ENCODE data around the gene SLC49A4. TPM values are rescaled to one million over a fixed set of nuclear protein-coding genes. Genes with fewer than 3 reads are reported as not detected.

Gene SLC49A4
- polyA plus RNA-seq, 4 donors = 8.5 to 17.7 (median 14.8) TPM

DNA sequence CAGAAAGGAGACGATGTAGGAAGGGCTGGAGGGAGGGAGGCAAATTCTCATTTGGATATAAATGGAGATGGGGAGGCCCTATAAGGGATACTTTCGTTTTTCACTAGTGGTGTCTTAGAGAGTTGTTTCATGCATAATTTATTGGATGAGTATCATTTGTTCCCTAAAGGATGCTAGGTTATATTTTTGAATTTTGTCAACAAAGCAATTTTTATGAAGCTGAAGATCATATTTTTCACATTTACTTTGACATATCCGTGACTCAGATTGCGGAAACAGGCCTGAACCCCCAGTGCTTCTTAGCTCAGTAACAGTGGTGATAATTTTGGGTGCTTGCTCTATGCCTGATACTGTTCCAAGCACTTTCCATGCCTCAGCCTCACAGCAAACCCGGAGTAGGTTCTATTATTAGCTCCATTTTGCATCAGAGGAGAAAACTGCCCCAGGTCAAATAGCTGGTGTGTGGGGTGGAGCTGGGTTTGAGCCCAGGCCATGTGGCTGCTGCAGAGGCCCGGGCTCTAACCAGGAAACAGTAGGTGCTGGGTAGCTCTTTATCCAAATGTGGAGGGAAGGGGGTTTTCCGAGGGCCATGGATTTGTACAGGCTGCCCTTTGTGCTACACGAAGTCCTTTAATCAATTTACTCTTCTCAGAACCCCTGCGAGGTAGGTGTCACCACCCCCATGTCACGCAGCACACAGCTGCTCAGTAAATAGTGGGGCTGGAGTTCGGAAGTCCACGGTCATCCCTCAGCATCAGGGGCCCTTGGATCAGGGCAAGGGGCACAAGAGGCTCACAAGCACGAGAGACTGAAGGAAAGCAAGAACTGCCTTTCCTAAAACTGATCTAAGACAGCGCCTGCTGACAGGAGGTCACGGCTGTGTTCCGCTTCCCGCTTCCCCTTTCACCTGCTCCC is 99.1 kb downstream of the SLC49A4 start:
- DNase-seq (ENCODE audit: low read depth in 4 of 4, low spot score in 3 of 4) = no peak

DNA sequence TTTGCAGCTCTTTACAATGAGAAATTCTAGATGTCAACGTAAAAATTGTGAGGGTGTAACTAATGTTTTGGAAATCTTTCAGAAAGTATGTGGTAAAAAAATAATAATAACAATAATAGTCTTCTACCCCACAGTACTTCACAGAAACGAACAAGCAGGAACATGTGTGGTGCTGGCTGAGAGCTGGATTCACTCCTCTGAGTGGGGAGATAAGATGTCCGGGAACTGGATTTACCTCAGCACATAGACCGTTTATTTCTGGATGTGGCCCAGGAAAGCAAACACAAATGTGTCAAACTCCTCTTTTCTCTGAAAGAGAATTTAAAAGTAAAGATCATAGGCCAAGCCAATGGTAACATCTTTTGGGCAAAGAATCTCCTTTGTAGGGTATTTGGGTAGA is 103.4 kb downstream of the SLC49A4 start:
- no peak for DNase-seq (ENCODE audit: low read depth in 4 of 4, low spot score in 3 of 4)

DNA sequence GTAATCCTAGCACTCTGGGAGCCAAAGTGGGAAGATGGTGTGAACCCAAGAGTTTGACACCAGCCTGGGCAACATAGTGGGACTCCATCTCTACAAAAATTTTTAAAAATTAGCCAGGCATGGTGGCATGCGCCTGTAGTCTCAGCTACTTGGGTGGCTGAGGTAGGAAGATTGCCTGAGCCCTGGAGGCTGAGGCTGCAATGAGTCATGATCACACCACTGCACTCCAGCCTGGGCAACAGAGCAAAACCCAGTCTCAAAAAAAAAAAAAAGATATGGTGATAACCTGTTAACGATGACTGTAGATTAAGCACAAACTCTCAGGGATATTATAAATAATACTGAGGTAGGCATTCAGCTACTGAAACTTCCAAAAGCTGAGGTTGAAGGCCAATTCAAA is 107.5 kb downstream of the SLC49A4 start:
- DNase-seq (ENCODE audit: low read depth in 4 of 4, low spot score in 3 of 4) = no peak

DNA sequence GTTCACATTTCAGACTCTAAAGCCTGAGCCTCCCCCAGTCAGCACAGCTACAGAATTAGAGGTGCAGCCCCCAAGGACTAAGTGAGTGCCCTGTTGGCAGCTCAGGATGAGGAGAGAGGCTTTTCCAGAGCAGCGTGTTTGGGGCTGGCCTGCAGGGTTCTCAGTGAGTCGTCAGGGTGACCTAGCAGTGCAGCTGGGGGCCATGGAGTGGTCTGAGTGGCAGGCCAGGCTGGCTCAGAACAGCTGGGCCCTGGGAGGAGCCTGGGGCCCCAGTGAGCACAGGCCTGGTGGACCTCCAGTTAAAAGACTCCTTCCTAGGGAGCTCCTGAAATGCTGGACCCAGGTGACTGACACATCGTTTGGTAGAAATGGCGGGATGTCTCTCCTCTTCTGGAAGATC is 108.3 kb downstream of the SLC49A4 start:
- no peak for DNase-seq (ENCODE audit: low read depth in 4 of 4, low spot score in 3 of 4)

DNA sequence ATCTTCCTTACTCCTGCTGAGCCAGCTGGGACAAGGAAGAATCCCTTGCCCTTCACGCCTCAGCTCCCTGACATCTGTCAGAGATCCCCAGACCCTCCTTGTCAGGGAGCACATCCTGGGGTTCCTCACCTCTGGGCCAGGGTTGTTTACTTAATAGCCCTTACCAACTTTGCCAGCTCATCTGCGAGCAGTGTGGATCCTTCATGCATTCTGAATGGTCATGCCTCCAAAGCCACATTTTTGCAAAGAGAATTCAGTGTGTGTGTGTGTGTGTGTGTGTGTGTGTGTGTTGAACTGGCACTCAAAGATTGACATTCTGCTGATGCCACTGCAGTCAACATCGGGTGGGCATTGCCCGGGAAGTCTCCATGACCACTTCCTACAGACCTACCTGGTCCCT is 112.6 kb downstream of the SLC49A4 start:
- DNase-seq (ENCODE audit: low read depth in 4 of 4, low spot score in 3 of 4) = no peak

DNA sequence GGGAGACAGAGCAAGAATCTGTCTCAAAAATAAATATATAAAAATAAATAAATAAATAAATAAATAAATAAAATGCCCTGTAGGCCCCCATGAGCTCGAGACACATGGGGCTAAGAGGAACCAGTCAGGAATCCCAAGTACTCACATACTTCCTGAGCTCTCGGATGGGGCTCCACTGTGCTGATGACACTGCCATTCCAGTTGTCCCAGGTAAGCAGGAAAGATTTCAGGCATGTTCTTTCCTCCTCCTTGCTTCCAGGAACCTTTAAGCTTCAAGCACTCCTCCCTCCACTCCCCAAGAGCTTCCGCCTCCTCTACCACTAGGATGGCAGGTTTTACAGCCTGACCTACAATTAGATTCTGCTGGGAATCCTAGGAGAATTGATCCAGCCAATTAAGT is 113.4 kb downstream of the SLC49A4 start:
- no peak for DNase-seq (ENCODE audit: low read depth in 4 of 4, low spot score in 3 of 4)

DNA sequence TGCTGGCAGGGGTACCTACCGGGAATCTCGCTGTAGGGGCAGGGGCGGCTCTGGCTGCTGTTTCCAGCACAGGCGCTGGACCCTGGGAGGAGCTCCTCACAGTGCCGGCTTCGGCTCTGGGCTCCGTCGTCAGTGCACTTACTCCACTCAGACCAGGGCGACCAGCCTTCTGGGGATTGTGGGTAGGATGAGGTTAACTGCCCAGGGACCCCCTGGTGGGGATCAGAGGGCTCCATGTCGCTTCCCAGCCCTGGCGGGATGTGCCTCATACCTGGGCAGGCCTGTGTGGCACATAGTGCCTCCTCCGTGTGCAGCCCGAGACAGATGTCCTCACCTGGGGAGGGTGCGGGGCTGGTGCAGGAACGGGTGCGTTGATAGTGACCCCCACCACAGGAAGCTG is 117.0 kb downstream of the SLC49A4 start:
- no peak for DNase-seq (ENCODE audit: low read depth in 4 of 4, low spot score in 3 of 4)

DNA sequence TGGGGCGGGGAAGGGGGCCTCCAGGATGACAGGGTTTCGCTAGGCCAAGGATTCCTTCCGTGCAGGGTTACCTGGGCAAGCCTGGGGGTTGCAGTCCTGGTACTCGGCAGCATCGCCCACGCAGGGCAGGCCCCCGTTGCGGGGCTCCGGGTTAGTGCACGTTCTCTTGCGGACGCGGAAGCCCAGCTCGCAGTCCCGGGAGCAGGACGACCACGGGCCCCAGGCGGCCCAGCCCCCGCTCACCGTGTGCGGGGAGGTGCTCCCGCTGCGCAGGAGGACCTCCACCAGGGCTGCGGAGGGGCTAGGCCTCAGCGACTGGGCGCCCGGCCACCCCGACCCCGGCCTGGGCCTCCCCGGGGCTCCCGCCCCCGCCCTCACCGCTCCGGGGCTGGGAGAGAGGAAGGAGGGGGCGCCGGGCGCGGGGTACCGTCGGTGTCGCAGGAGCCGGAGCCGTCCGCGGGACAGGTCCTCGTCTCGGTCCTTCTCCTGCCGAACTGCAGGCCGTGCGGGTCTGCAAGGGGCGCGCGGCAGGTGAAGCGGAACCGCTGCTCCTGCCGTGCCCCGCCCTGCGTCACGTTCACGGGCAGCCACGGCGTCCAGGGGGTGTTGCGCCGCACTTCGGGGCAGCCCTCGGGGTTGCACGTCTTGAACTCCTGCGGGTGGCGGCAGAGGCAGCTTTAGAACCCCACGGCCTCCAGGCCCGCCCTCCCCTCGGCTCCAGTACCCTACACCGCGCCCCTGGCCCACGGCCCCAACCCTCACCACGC is 118.1 kb downstream of the SLC49A4 start:
- DNase-seq (ENCODE audit: low read depth in 4 of 4, low spot score in 3 of 4) = no peak

DNA sequence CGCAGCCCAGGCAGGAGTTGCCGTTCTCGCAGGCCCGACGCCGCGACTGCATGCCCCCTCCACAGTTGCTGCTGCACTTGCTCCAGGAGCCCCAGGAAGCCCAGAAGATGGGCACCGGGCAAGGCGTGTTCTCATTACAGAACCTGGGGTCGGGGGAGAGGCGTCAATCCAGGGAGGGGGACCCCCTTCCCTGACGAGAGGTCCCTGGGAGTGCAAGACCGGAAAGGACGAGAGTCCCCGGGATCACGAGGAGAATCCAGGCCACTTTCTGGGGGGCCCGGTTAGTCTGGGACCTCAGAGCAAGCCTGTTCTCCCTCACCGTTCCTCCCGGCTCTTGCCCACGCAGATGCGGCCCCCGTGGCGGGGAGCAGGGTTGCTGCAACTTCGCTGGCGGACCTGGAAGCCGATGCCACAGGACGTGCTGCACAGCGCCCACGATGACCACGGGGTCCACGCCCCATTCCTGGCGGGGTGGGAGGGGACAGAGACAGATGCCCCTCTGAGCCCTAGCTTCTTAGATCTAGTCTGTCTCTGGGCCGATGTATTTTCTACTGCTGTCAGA is 118.8 kb downstream of the SLC49A4 start:
- DNase-seq (ENCODE audit: low read depth in 4 of 4, low spot score in 3 of 4) = no peak

DNA sequence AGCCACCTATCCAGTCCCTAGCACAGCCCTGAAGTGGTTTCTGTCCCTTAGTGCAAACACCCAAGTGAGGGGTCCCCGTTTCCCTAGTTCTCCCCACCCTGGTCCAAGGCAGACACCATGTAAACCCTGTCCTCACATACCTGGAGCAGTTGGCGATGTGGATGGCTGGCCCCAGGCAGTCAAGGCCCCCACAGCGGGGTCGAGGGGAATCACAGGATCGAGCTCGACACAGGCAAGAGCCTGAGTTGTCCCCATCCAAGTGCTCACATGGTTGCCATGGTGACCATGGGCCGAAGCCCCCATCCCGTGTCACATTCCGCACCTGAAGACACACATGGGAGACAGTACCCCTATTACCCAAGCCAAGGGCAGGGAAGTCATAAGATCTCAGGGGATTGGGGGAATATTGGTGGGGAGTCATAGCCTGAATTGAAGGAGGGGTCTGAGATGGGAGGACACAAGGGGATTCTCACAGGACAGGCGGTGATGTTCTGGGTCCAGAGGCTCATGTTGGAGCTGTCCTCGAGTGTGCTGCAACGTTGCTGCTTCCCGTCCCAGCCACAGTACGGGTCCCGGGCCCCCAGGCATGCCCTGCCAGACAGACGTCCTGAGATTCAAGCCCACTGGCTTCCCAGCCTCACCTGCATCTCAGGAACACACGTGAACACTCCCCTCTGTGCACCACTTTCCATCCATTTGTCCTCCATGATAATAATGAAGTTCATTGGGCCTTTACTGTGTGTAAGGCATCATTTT is 120.6 kb downstream of the SLC49A4 start:
- no peak for DNase-seq (ENCODE audit: low read depth in 4 of 4, low spot score in 3 of 4)

DNA sequence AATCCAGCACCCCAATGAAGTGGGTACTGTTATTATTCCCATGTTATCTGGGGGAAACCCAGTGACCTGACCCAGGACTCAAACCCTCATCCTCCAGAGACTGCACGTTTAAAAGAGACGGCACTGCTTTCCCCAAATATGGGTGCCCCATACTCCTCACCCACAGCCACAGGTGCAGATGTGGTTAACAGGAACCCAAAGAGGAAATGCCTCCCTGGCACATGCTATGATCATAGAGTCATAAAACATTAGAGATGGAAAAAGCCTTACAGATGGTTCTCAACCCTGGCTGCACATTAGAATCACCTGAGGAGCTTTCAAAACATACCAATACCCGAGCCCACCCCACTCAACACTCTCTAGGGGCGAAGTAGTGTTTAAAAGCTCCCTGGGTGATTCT is 121.2 kb downstream of the SLC49A4 start:
- DNase-seq (ENCODE audit: low read depth in 4 of 4, low spot score in 3 of 4) = no peak

DNA sequence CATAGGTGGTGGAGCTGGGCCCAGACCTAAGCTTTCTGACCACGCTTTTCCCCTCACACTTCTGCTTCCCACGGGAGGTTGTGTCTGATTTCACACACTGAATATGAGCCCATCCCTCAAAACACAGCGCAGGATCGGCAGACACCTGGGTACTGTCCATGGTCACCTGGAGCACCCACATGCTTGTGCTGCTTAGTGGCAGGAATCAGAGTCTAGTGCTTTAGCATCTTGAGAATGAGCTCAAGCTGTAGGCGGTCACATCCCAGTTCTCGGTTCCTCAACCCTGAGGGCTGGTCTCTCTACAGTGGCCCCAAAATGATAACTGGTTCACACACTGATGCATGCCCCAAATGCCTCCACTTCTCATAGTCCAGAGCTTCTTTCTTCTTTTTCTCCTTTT is 121.7 kb downstream of the SLC49A4 start:
- no peak for DNase-seq (ENCODE audit: low read depth in 4 of 4, low spot score in 3 of 4)

DNA sequence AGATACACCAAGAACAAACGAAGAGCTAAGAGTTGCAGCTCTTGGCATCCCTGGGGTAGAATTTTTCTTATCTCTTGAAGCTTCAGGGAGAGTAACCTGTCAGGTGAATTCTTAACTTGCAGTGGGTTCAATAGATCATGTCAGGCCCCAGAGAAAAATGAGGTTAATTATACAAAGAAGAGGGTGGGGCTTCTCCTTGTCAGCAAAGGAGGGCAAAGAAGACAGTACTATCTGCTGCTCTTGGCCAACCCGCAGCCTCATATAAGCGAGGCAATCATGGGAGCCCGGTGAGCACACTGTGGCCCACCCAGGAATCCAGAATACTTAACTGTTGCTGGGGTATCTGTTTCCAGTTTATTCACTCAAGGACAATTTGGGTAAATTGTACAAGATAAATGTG is 122.5 kb downstream of the SLC49A4 start:
- no peak for DNase-seq (ENCODE audit: low read depth in 4 of 4, low spot score in 3 of 4)

DNA sequence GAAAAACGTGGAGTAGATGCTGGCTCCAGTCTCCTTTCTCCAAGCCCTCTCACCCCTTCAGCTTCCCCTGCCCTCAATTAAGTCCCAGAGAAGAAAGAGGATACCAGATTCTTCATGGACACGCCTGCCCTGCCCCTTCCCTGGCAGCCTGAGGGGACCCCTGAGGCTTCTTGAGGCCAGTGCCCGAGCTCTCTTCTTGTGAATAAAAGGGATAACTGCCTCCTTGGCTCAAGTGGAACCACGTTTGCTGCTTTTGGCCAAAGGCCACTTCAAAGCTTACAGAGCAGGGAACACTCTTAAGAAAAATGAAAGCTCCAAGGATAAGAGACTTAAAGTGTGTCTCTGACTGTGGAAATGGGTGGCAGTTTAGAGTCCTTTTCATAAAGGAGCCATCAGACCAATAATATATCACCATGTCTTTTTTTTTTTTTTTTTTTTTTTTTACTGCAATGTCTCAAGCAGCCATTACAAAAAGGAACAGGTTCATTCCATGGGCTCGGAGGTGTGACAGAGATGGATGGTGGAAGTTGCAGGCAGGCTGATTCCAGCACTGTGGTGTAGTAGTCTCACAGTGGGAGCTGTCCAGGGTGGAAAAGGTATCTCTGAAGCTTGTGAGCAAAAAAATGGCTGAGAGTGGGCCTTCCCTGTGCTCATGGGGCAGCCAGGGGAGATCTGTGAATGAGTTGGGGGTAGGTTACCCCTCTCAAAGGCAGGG is 123.9 kb downstream of the SLC49A4 start:
- DNase-seq (ENCODE audit: low read depth in 4 of 4, low spot score in 3 of 4) = peak in 1 of 4 donors; percentile 20

DNA sequence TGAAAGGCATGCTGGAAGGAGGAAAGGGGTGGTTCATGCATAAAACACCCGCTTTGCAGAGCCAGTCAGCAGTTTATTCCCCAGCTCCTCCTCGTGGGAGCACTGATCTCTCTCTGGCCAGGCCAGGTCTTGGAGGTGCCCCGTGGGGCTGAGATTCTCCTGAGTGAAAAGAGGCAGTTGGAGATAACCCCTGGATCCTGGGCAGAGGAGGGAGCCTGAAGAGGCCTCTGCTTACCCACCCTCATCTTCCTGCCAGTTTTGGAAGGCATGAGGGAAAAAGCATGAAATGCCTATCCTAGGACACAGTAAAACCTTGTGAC is 124.4 kb downstream of the SLC49A4 start:
- DNase-seq (ENCODE audit: low read depth in 4 of 4, low spot score in 3 of 4) = no peak

DNA sequence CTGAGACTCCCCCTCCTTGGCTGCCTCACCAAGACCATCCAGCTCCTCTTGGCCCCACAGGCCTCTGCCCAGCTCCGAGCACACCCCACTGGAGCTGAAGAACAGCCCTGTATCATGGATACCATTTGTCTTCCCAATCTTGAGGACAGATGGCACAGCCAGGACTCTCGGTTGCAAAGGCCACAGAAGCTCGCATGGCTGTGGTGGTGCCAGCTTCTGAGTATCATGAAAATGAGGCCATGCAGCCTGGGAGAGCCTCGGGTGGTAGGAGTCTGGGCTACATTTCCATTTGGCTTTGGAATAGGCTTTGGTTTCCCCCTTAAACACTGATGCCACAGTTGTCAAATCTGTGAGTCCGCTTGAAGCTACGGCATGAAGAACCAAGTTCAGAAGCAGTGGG is 126.1 kb downstream of the SLC49A4 start:
- DNase-seq (ENCODE audit: low read depth in 4 of 4, low spot score in 3 of 4) = no peak

DNA sequence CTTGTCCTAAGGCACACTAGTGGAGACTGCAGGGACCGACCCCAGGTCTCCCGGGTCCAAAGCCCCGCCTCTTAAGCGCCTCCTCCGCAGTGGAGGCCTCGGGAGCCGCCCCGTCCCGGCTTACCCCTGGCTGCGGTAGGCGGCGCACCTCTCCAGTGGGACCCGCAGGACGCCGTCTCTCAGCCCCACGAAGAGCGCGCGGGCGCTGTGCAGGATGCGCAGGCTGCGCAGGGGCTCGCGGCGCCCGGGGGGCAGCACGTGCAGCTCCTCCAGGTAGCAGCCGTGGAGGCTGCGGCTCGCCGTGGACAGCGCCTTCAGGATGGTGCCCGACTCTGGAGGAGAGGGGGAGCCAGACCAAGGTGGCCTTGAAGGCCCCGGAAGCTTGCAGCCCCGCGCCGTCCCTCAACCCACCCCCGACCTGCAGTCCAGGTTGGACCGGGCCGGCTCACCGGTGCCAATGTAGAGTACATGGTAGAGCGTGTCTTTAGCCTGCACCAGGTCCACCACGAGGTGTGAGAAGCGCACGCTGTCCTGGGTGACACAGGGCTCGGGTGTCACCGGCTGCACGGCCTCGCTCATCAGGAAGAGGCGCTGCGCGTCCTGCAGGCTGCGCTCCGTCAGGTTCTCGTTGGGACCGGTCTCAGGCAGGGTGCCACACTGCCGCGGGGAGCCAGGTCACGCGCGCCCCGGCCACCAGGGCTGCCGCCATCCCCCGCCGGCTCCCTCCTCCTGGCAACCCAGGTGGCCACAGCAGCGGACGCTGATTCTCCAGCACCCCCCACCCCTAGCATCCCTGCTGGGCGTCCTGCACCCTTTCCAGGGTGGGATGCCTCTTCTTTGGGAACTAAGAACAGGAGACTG is 127.2 kb downstream of the SLC49A4 start:
- no peak for DNase-seq (ENCODE audit: low read depth in 4 of 4, low spot score in 3 of 4)

DNA sequence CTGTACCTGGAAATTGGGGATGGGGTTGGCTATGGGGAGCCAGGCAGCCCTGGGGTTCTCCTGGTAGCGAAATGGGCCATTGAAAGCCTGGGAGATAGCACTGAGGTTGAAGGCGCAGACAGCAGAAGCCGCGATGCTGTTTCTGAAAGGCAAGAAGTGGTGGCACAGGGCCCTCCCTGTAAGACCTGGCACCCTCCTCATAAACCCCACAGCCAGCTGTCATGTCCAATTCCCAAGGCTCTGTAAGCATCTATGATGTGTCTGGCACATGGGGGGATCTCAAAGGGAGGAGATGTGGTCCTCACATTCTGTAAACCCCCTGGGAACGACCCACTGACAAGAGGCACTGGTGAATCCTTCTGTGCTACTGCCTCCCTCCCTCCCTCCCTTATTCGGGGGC is 128.7 kb downstream of the SLC49A4 start:
- no peak for DNase-seq (ENCODE audit: low read depth in 4 of 4, low spot score in 3 of 4)

DNA sequence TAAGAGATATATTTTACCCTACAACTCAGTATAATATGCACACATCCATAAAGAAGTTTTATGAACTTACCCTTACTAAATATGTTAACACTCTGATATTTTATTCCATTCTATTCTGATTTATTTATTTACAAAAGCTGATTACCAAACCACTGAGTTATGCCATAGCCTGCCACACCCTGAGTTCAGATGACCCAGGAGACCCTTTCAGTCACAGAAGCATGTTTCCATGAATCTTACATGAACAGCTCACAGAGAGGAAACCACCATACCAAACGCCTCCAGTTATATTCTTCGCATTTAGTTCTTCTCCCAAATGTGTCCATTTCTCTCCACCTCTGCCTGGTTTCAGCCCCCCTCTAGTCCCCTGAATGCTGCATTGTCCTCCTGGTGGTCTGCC is 129.2 kb downstream of the SLC49A4 start:
- no peak for DNase-seq (ENCODE audit: low read depth in 4 of 4, low spot score in 3 of 4)

DNA sequence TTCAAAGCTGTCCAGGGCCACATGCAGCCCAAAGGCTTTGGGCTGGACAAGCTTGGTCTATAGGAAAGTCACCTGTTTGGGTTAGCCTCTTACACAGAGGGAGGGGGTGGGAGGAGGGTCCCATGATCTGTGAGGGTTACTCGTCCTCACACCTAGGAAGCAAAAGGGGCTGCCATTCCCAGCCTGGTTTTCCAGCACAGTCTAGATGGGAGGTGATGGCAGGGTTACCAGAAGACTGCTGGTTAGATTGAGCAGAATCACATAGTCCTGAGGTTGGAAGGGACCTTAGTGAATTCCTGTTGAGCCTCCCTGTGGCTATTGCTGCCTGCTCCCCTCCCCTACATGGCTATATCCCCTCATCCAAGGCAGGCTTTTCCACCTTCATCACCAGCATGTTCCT is 130.9 kb downstream of the SLC49A4 start:
- no peak for DNase-seq (ENCODE audit: low read depth in 4 of 4, low spot score in 3 of 4)
